A673 (cell line): ENCODE results near the gene SH3TC2.

Experiments
- EZH2 ChIP-seq: fragments of 200-600 bp; sonication (generic); IDR thresholded peaks from 2 replicates; pipeline ENCODE4 v1.6.1; 2017; ENCODE audit warnings: borderline replicate concordance, low read depth, mild to moderate bottlenecking, mixed read lengths, antibody characterized with exemption, low read length; ENCODE audit not compliant: poor library complexity, severe bottlenecking
- TF ChIP-seq, protein P1 (sequence below): fragments of 300-800, 200-600 bp; sonication (generic); conservative IDR thresholded peaks from 2 replicates; pipeline ENCODE4 v1.5.1; 2017; ENCODE audit warnings: low read depth, mild to moderate bottlenecking, antibody characterized with exemption, low read length, moderate library complexity, mixed read lengths

DNA sequence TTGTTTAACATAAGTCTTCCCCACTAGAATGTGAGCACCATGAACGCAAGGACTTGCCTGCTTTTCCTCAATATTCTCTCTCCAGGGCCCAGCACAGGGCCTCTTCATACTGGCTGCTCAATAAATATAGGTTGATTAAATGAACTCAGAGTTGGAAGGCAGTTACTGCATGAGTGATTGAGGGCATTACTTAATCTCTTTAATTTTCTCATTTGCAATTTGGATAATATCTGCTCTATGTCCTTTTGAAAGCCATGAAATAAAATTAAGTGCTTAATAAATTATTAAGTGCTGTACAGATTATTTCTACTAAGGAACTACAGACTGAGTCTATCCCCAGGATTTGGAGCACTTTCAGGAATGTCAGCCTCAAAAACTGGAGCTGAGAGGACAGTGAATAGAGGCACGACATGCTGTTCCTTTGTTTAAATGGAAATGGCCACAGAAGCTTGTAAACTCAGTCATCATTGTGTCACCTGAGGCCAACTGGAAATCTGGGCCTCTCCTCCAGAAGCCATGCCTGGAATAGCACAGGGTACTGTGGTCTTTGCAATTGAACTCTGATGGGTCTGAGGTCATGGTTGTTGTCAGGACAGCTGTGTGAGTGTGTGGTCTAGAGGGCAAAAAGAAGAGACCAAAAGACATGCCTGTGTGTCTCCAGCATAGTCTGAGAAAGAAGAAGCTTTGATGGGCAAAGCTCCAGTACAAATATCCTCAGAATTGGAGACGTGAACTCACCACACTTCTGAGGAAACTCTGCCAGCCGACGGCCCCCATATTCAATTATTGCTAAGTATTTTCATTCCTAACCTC, 86.1 kb downstream of the SH3TC2 start:
- TF ChIP-seq, protein P1, sequence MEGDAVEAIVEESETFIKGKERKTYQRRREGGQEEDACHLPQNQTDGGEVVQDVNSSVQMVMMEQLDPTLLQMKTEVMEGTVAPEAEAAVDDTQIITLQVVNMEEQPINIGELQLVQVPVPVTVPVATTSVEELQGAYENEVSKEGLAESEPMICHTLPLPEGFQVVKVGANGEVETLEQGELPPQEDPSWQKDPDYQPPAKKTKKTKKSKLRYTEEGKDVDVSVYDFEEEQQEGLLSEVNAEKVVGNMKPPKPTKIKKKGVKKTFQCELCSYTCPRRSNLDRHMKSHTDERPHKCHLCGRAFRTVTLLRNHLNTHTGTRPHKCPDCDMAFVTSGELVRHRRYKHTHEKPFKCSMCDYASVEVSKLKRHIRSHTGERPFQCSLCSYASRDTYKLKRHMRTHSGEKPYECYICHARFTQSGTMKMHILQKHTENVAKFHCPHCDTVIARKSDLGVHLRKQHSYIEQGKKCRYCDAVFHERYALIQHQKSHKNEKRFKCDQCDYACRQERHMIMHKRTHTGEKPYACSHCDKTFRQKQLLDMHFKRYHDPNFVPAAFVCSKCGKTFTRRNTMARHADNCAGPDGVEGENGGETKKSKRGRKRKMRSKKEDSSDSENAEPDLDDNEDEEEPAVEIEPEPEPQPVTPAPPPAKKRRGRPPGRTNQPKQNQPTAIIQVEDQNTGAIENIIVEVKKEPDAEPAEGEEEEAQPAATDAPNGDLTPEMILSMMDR, result no peak
- TF ChIP-seq EZH2, result no peak
